CD14-positive monocyte (primary cell): ENCODE results near the gene PPP2R5B. TPM values are rescaled to one million over a fixed set of nuclear protein-coding genes. Genes with fewer than 3 reads are reported as not detected.

Source experiments
- DNase-seq, 3 donors: peaks; one replicate each; pipeline ENCODE4 v3.0.0-alpha.2; 2011 to 2022
- H2AFZ ChIP-seq: 2 replicates; pipeline ENCODE4 v1.6.0; 2012; ENCODE audit warnings: mild to moderate bottlenecking, low read depth, low read length, inconsistent platforms; ENCODE audit not compliant: insufficient read depth, poor library complexity, severe bottlenecking
- H3K27ac ChIP-seq, 2 donors: 1 replicate in 1 of 2; 2 replicates in 1 of 2; pipeline ENCODE4 v1.5.1; 2012 to 2013; ENCODE audit warnings: low read length in 2 of 2, control low read depth in 1 of 2, inconsistent platforms in 1 of 2, low read depth in 1 of 2, mild to moderate bottlenecking in 1 of 2
- H3K27me3 ChIP-seq, 2 donors: one replicate each; pipeline versions ENCODE4 v1.6.0 to v1.6.1; 2011 to 2013; ENCODE audit warnings: low read length in 2 of 2; ENCODE audit not compliant: control insufficient read depth in 2 of 2, insufficient read depth in 2 of 2
- H3K36me3 ChIP-seq, 2 donors: replicated peaks in 1 of 2; 1 replicate in 1 of 2; 2 replicates in 1 of 2; pipeline versions ENCODE4 v1.5.1 to v1.6.1; 2012 to 2013; ENCODE audit warnings: low read length in 2 of 2, control low read depth in 1 of 2, inconsistent platforms in 1 of 2, mild to moderate bottlenecking in 1 of 2; ENCODE audit not compliant: insufficient read depth in 2 of 2, control insufficient read depth in 1 of 2
- H3K4me1 ChIP-seq, 2 donors: 1 replicate in 1 of 2; 2 replicates in 1 of 2; pipeline versions ENCODE4 v1.5.1 to v1.6.1; 2012 to 2013; ENCODE audit warnings: low read length in 2 of 2, control low read depth in 1 of 2, inconsistent platforms in 1 of 2, mild to moderate bottlenecking in 1 of 2, moderate library complexity in 1 of 2; ENCODE audit not compliant: insufficient read depth in 2 of 2, control insufficient read depth in 1 of 2
- H3K4me2 ChIP-seq: replicated peaks from 2 replicates; pipeline ENCODE3; 2012; ENCODE audit warnings: low read length, moderate library complexity, mild to moderate bottlenecking; ENCODE audit not compliant: poor library complexity, severe bottlenecking; ENCODE audit errors: extremely low read depth
- H3K4me3 ChIP-seq, 3 experiments: fragments of 200-600 bp in 1 of 3; sonication (generic) in 1 of 3; replicated peaks in 1 of 3; 1 replicate in 2 of 3; 2 replicates in 1 of 3; pipeline ENCODE4 v1.5.1; 2011 to 2013; ENCODE audit warnings: low read length in 3 of 3, mild to moderate bottlenecking in 3 of 3, control low read depth in 2 of 3, low read depth in 2 of 3, inconsistent platforms in 1 of 3, moderate library complexity in 1 of 3
- H3K79me2 ChIP-seq: 2 replicates; pipeline ENCODE4 v1.6.0; 2012; ENCODE audit warnings: mild to moderate bottlenecking, control low read depth, inconsistent platforms, low read length, moderate library complexity; ENCODE audit not compliant: insufficient read depth
- H3K9ac ChIP-seq: 2 replicates; pipeline ENCODE4 v1.6.0; 2017; ENCODE audit warnings: low read length, mild to moderate bottlenecking; ENCODE audit not compliant: insufficient read depth, poor library complexity, severe bottlenecking
- H3K9me3 ChIP-seq, 2 donors: replicated peaks in 1 of 2; 1 replicate in 1 of 2; 2 replicates in 1 of 2; pipeline versions ENCODE4 v1.5.1 to v1.6.1; 2012 to 2013; ENCODE audit warnings: low read length in 2 of 2, control low read depth in 1 of 2; ENCODE audit not compliant: control insufficient read depth in 1 of 2, insufficient read depth in 1 of 2
- H4K20me1 ChIP-seq: 2 replicates; pipeline ENCODE4 v1.6.0; 2012; ENCODE audit warnings: mild to moderate bottlenecking, low read length, control low read depth, moderate library complexity; ENCODE audit not compliant: insufficient read depth
- H3K27ac Mint-ChIP-seq, 7 donors: one replicate each; pipeline ENCODE4 v1.8.0; 2020; ENCODE audit warnings: mild to moderate bottlenecking in 7 of 7, mixed read lengths in 7 of 7, moderate library complexity in 6 of 7, inconsistent platforms in 2 of 7
- H3K27me3 Mint-ChIP-seq, 3 donors: one replicate each; pipeline ENCODE4 v1.8.0; 2021 to 2022; ENCODE audit warnings: low read depth in 3 of 3, mild to moderate bottlenecking in 3 of 3, mixed read lengths in 3 of 3, moderate library complexity in 3 of 3, inconsistent platforms in 1 of 3
- H3K36me3 Mint-ChIP-seq, 2 donors: one replicate each; pipeline ENCODE4 v1.8.0; 2020; ENCODE audit warnings: mixed read lengths in 2 of 2, inconsistent platforms in 1 of 2, mild to moderate bottlenecking in 1 of 2
- H3K4me1 Mint-ChIP-seq: one replicate; pipeline ENCODE4 v1.8.0; 2020; ENCODE audit warnings: mild to moderate bottlenecking, mixed read lengths
- H3K4me3 Mint-ChIP-seq, 2 donors: one replicate each; pipeline ENCODE4 v1.8.0; 2020; ENCODE audit warnings: mild to moderate bottlenecking in 2 of 2, mixed read lengths in 2 of 2, moderate library complexity in 1 of 2
- H3K9me3 Mint-ChIP-seq, 7 donors: one replicate each; pipeline ENCODE4 v1.8.0; 2020 to 2022; ENCODE audit warnings: mixed read lengths in 7 of 7, mild to moderate bottlenecking in 6 of 7, moderate library complexity in 6 of 7, inconsistent platforms in 2 of 7
- WGBS: methylation state at CpG from one replicate; pipeline ENCODE4 v1.1.5; 2013; ENCODE audit warnings: missing lambda C conversion rate; ENCODE audit not compliant: insufficient coverage; 5-methylcytosine and 5-hydroxymethylcytosine counted together
- intact Hi-C, 2 donors: fragments of 100-400 bp; cut with micrococcal nuclease; formaldehyde crosslinking; loops; one replicate each; pipeline versions ENCODE4 v1.15.0 to v1.15.1; 2023
- polyA plus RNA-seq, 3 donors: library from polyadenylated mRNA; depleted of rRNA in 1 of 3; unstranded in 2 of 3; stranded (reverse) in 1 of 3; fragments of 300-500 nt in 2 of 3; fragments of >200 nt in 1 of 3; fragmentation: Illumina TruSeq in 2 of 3; gene quantifications; 1 replicate in 2 of 3; 2 replicates in 1 of 3; pipeline ENCODE4 v1.2.3, GENCODE V29; 2012 to 2021
- TF ChIP-seq, protein P1 (sequence below): fragments of 200-600 bp; IDR thresholded peaks from one replicate; pipeline ENCODE4 v1.8.0; 2022; ENCODE audit warnings: antibody characterized with exemption, mild to moderate bottlenecking

Gene PPP2R5B
- polyA plus RNA-seq, 3 donors, result 9.0 to 26.7 (median 9.4) TPM

DNA sequence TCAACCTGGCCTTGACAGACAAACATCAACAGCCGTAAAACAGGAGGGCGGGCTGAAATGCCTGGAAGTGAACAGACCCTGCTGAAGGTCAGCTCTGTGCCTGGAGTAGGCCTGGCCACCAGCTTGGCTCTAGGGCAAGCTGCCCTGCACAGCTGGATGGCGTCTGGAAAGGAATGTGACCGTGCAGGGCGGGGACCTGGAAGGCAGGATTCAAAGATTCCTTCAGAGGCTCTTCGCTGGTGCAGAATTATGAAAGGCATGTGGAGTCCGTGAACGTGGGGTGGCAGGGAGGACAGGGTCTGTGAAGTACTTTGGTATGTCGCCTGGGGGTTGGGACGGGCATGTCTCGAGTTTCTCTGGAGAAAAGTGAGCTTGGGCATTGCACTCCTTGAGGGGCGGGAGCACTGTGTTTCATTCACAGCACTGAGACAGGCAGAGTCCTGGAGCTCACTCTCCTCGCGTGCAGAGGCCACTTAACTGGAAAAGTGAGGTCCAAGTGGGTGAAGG is 47.6 kb upstream of the PPP2R5B start:
- Mint-ChIP-seq H3K27ac (peak overlapping the region in 6 of 7 donors; percentile 75 to 100 (median 90)), H3K27me3 (peaks cover 0 to 17% (median 8%) of the 10 kb centered on the region in 3 donors), H3K9me3 (peaks cover 0 to 5% (median 0%) of the 10 kb centered on the region in 7 donors), H3K4me1 (peaks cover 77% of the 10 kb centered on the region), H3K4me3 (peak overlapping the region; percentile 96 to 100), H3K36me3 (peaks cover 44 to 47% of the 10 kb centered on the region in 2 donors)
- Histone ChIP-seq H3K79me2 (peaks cover 62% of the 10 kb centered on the region), H3K4me1 (peaks cover 69 to 85% of the 10 kb centered on the region in 2 donors), H3K9ac (peak overlapping the region; percentile 92), H2AFZ (no peak overlapping the region), H4K20me1 (peaks cover 65% of the 10 kb centered on the region), H3K27ac (peak overlapping the region in 1 of 2 donors; percentile 98), H3K27me3 (no peaks in the 10 kb centered on the region), H3K4me3 (peak overlapping the region; percentile 72 to 100 (median 92)), H3K9me3 (no peaks in the 10 kb centered on the region), H3K36me3 (peaks cover 16 to 33% of the 10 kb centered on the region in 2 donors), H3K4me2 (peak overlapping the region; percentile 100)
- WGBS, result 91% methylated on average over 10 of the region's 14 CpGs
- TF ChIP-seq, protein P1, sequence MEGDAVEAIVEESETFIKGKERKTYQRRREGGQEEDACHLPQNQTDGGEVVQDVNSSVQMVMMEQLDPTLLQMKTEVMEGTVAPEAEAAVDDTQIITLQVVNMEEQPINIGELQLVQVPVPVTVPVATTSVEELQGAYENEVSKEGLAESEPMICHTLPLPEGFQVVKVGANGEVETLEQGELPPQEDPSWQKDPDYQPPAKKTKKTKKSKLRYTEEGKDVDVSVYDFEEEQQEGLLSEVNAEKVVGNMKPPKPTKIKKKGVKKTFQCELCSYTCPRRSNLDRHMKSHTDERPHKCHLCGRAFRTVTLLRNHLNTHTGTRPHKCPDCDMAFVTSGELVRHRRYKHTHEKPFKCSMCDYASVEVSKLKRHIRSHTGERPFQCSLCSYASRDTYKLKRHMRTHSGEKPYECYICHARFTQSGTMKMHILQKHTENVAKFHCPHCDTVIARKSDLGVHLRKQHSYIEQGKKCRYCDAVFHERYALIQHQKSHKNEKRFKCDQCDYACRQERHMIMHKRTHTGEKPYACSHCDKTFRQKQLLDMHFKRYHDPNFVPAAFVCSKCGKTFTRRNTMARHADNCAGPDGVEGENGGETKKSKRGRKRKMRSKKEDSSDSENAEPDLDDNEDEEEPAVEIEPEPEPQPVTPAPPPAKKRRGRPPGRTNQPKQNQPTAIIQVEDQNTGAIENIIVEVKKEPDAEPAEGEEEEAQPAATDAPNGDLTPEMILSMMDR, result no peak
- DNase-seq, result no peak
- intact Hi-C loops, result loop anchor here in 1 of 2 donors (2.0 kb wide), 1 partner anchor 14 kb away; no protein-coding TSS in a partner anchor

DNA sequence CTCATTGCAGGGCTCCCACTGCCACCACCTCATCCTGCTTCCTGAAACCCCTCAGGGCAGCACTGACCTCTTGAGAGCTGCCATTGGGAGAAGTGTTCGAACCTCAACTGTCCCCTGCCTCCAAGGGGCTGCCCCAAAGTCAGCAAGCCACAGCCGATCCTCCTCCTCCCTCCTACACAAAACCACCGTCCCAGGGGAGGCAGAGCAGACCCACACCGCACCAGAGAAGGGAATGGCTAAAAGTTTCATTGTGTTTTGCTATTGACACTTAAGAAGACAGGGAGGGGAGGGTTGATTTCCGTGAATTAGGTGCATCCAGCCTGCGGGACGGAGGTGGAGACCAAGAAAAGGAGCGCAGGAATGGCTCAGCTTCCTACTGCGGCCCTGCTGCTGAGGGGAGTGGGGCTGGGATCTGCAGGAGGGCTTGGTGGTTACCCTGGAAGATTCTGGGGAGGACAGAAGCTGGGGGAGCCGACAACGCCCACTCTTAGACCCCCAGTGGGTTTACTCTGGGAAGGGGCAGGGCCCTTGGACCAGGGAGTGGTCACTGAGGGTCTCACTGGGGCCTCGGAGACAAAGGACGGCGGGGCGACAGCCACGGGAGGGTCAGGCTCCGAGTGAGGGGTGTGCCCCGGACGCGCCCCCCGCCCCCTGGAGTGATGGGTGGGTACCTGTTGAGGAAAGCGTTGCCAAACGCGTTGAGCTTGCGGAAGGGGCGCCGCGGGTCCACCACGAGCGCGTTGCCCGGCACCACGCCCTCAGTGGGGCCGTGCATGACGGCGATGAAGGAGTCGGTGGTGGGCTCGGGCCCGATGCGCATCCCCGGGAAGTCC is 46.9 kb upstream of the PPP2R5B start:
- TF ChIP-seq, protein P1, result no peak
- H3K27ac Mint-ChIP-seq, result peak overlapping the region; percentile 83 to 100 (median 92)
- H2AFZ ChIP-seq, result no peak overlapping the region
- no peaks in the 10 kb centered on the region for H3K9me3 ChIP-seq
- peak overlapping the region; percentile 96 to 100 for H3K4me3 Mint-ChIP-seq
- peaks cover 37 to 42% of the 10 kb centered on the region in 2 donors for H3K36me3 Mint-ChIP-seq
- H3K79me2 ChIP-seq, result peaks cover 55% of the 10 kb centered on the region
- H3K36me3 ChIP-seq, result peaks cover 12 to 25% of the 10 kb centered on the region in 2 donors
- H3K4me2 ChIP-seq, result peak overlapping the region; percentile 100
- H3K27me3 Mint-ChIP-seq, result peaks cover 0 to 20% (median 9%) of the 10 kb centered on the region in 3 donors
- peak overlapping the region; percentile 44 to 98 for H3K27ac ChIP-seq
- H3K27me3 ChIP-seq, result no peaks in the 10 kb centered on the region
- peaks cover 64 to 78% of the 10 kb centered on the region in 2 donors for H3K4me1 ChIP-seq
- peaks cover 58% of the 10 kb centered on the region for H4K20me1 ChIP-seq
- peak overlapping the region; percentile 72 to 100 (median 92) for H3K4me3 ChIP-seq
- WGBS, result 1% methylated on average over 37 of the region's 41 CpGs
- intact Hi-C loops, result loop anchor here (1.0 to 2.0 kb wide), 2 partner anchors 9 to 15 kb away; no protein-coding TSS in a partner anchor
- no peak for DNase-seq
- peaks cover 0 to 5% (median 0%) of the 10 kb centered on the region in 7 donors for H3K9me3 Mint-ChIP-seq
- H3K4me1 Mint-ChIP-seq, result peaks cover 70% of the 10 kb centered on the region
- H3K9ac ChIP-seq, result peak overlapping the region; percentile 92
